WTC11 (cell line): Measurements from ENCODE around the gene EXOSC2.

ENCODE experiments used
- JUN ChIP-seq: sonication (generic); formaldehyde crosslinking; IDR thresholded peaks from 2 replicates; pipeline ENCODE4 v1.8.0; 2023; ENCODE audit warnings: mild to moderate bottlenecking, missing genetic modification reagents
- MXD4 ChIP-seq: fragments of 250-450 bp; sonication (Bioruptor Pico); IDR thresholded peaks from 2 replicates; pipeline ENCODE4 v1.8.0; 2021; ENCODE audit warnings: mild to moderate bottlenecking, moderate library complexity, borderline replicate concordance
- TF ChIP-seq, protein P1 (sequence below): sonication (generic); formaldehyde crosslinking; IDR thresholded peaks from 2 replicates; pipeline ENCODE4 v1.8.0; 2023; ENCODE audit warnings: missing genetic modification reagents

DNA sequence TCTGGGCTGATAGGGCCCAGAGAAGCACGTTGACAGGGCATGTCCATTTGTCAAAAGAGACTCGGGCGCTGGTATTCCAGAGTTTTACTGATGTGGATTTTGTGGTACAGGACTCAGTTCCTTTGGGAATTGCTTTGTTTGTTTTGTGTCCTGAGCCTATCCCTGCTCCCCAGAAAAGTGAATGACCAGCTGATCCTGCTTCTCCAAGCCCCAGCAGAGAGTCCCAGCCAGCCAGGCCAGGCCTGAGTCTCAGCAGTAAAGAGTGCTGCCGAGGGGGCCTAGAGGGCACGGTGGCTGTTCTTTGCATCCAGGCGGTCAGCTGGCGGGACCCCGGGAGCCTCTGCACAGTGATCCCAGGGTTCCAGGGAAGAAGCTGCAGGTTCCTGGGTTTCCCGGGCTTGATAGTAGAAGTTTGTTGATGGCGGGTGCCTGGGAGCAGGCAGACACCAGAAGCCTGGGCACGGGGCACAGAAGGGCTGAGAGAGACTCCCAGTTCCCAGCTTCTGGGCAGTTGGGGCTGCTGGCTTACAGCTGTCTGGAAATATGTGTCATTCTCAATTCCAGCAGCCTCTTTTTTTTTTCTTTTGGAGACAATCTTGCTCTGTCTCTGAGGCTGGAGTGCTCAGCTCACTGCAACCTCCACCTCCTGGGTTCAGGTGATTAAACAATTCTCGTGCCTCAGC, 20.5 kb upstream of the EXOSC2 start:
- TF ChIP-seq JUN (CRISPR knock-in tag) = no peak
- no peak for TF ChIP-seq MXD4 (CRISPR knock-in tag)
- TF ChIP-seq, protein P1, sequence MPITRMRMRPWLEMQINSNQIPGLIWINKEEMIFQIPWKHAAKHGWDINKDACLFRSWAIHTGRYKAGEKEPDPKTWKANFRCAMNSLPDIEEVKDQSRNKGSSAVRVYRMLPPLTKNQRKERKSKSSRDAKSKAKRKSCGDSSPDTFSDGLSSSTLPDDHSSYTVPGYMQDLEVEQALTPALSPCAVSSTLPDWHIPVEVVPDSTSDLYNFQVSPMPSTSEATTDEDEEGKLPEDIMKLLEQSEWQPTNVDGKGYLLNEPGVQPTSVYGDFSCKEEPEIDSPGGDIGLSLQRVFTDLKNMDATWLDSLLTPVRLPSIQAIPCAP (CRISPR knock-in tag) = no peak
